Parathyroid adenoma (tissue), 2 donors: ENCODE measurements around the gene SLC39A3.

ENCODE experiments used
- H2AFZ ChIP-seq: fragments of 300-600 bp; sonication (generic); one replicate; pipeline ENCODE4 v1.7.0; 2017; ENCODE audit warnings: antibody characterized with exemption, mild to moderate bottlenecking
- H3K27ac ChIP-seq: fragments of 300-600 bp; sonication (generic); one replicate; pipeline ENCODE4 v1.7.0; 2017
- H3K27me3 ChIP-seq: fragments of 300-600 bp; sonication (generic); one replicate; pipeline ENCODE4 v1.7.0; 2017; ENCODE audit warnings: low read length; ENCODE audit not compliant: control insufficient read depth, insufficient read depth
- H3K36me3 ChIP-seq: fragments of 300-600 bp; sonication (generic); one replicate; pipeline ENCODE4 v1.7.0; 2017; ENCODE audit warnings: low read length; ENCODE audit not compliant: control insufficient read depth, insufficient read depth
- H3K4me1 ChIP-seq: fragments of 300-600 bp; sonication (generic); one replicate; pipeline ENCODE4 v1.7.0; 2017; ENCODE audit warnings: control low read depth
- H3K4me2 ChIP-seq: fragments of 300-600 bp; sonication (generic); one replicate; pipeline ENCODE4 v1.7.0; 2017; ENCODE audit warnings: low read length
- H3K4me3 ChIP-seq: fragments of 300-600 bp; sonication (generic); one replicate; pipeline ENCODE4 v1.7.0; 2017; ENCODE audit warnings: low read depth, low read length
- H3K79me2 ChIP-seq: fragments of 300-600 bp; sonication (generic); one replicate; pipeline ENCODE4 v1.7.0; 2017; ENCODE audit warnings: control low read depth
- H3K9ac ChIP-seq: fragments of 300-600 bp; sonication (generic); one replicate; pipeline ENCODE4 v1.7.0; 2017; ENCODE audit warnings: mild to moderate bottlenecking
- H3K9me3 ChIP-seq: fragments of 300-600 bp; sonication (generic); one replicate; pipeline ENCODE4 v1.7.0; 2017; ENCODE audit warnings: low read length; ENCODE audit not compliant: control insufficient read depth
- TF ChIP-seq, protein P1 (sequence below): fragments of 300-600 bp; sonication (generic); IDR thresholded peaks from one replicate; pipeline ENCODE4 v1.7.0; 2017; ENCODE audit warnings: antibody characterized with exemption, mild to moderate bottlenecking
- donor health status: primary hyperparathyroidism.

The SLC39A3 gene

DNA sequence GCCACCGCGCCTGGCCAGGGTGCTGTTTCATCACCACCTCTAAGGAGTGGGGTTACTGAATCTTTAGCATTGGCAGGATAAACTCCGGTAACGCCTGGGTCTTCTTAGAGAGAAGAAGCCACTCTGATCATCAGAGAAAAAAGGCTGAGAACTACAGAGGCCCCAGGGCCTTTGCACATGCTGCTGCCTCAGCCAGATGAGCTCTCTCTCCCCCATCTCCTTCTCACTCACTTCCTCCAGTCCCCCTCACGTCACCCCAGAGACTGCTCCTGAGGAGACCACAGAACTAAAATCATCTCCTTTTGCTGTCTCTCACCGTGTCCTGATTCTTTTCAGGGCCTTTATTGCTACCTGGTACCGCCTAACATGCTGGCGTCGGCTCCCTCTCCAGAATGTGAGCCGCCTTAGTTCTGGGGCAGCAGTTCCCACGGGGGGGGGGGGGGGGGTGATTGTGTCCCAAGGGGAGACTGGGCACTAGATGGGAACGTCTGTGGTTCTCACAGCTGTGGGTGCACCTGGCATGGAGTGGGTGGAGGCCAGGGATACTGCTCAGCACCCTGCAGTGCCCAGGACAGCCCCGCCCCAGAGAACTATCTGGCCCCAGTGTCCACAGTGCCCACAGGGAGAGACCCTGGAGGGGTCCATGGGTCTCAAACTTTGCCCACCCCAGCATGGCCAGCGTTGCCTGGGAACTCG is 13.5 kb downstream of the SLC39A3 start:
- peaks cover 10% of the 10 kb centered on the region for H3K4me1 ChIP-seq
- H3K27ac ChIP-seq = no peak overlapping the region
- H3K9ac ChIP-seq = no peak overlapping the region
- TF ChIP-seq, protein P1, sequence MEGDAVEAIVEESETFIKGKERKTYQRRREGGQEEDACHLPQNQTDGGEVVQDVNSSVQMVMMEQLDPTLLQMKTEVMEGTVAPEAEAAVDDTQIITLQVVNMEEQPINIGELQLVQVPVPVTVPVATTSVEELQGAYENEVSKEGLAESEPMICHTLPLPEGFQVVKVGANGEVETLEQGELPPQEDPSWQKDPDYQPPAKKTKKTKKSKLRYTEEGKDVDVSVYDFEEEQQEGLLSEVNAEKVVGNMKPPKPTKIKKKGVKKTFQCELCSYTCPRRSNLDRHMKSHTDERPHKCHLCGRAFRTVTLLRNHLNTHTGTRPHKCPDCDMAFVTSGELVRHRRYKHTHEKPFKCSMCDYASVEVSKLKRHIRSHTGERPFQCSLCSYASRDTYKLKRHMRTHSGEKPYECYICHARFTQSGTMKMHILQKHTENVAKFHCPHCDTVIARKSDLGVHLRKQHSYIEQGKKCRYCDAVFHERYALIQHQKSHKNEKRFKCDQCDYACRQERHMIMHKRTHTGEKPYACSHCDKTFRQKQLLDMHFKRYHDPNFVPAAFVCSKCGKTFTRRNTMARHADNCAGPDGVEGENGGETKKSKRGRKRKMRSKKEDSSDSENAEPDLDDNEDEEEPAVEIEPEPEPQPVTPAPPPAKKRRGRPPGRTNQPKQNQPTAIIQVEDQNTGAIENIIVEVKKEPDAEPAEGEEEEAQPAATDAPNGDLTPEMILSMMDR = no peak
- no peaks in the 10 kb centered on the region for H3K9me3 ChIP-seq
- H3K4me2 ChIP-seq = no peak overlapping the region
- H3K4me3 ChIP-seq = no peak overlapping the region
- H3K36me3 ChIP-seq = no peaks in the 10 kb centered on the region
- no peak overlapping the region for H2AFZ ChIP-seq
- no peaks in the 10 kb centered on the region for H3K27me3 ChIP-seq
- no peaks in the 10 kb centered on the region for H3K79me2 ChIP-seq

DNA sequence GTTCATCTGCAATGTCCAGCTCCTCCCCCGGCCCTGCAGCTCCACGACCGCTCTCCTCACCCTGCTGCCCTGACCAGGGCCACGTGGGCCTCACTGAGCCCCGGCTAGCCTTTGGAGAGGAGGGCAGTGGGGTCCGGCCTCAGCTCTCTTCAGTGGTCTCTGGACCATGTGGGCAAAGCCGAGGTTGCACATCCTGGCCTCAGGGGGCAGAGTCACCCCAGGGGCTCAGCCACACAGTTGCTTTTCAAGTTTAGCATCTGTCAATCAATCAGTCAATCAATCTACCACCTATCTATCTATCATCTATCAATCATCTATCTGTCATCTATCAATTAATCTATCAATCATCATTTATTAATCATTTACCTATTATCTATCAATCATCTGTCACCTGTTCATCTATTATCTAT is 15.7 kb downstream of the SLC39A3 start:
- Histone ChIP-seq H3K9me3 (no peaks in the 10 kb centered on the region), H3K9ac (no peak overlapping the region), H3K4me3 (no peak overlapping the region), H3K27me3 (no peaks in the 10 kb centered on the region), H3K79me2 (no peaks in the 10 kb centered on the region), H2AFZ (no peak overlapping the region), H3K36me3 (no peaks in the 10 kb centered on the region), H3K4me2 (no peak overlapping the region), H3K4me1 (peaks cover 18% of the 10 kb centered on the region), H3K27ac (no peak overlapping the region)
- TF ChIP-seq, protein P1 = no peak

DNA sequence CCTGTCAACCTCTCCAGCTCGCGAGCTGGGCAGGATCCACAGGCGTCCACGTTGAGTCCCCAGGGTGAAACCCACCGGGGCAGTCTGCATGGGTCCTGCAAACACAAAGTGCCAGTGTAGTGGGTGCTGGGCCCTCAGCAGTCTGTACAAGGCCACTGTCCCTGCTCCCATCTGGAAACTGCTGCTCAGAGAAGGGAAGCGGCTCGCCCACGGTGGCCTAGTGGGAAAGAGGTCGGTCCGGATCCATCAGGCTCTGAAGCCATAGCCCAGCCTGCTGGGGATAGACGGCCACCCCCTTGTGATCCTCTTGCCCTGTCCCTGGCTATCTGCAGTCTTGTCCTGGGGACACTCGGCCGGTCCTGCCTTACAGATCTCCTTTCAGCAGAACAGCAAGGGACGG is 16.1 kb downstream of the SLC39A3 start:
- no peak overlapping the region for H3K4me3 ChIP-seq
- no peak overlapping the region for H3K9ac ChIP-seq
- TF ChIP-seq, protein P1 = no peak
- H3K79me2 ChIP-seq = no peaks in the 10 kb centered on the region
- H3K27ac ChIP-seq = no peak overlapping the region
- peaks cover 18% of the 10 kb centered on the region for H3K4me1 ChIP-seq
- no peaks in the 10 kb centered on the region for H3K27me3 ChIP-seq
- no peaks in the 10 kb centered on the region for H3K9me3 ChIP-seq
- peak overlapping the region; percentile 94 for H2AFZ ChIP-seq
- no peaks in the 10 kb centered on the region for H3K36me3 ChIP-seq
- no peak overlapping the region for H3K4me2 ChIP-seq

DNA sequence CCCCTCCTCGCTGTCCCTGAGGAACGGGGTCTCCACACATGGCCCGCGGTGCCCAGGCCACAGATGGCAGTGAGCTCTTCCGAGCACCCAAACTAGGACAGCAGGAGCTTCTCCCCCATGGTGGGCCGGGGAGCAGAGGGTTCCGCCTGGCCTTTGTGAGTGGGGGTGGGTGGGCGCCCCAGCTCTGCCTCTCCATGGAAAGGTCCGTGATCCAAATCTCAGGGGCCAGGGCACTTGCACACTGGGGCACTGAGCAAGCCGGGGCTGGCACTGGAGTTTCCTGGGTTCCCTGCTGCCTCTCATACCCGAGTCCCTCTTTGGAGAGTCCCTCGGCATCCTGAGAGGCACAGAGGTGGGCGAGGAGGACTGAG is 16.5 kb downstream of the SLC39A3 start:
- H3K79me2 ChIP-seq = no peaks in the 10 kb centered on the region
- no peaks in the 10 kb centered on the region for H3K36me3 ChIP-seq
- H3K4me1 ChIP-seq = peaks cover 18% of the 10 kb centered on the region
- H2AFZ ChIP-seq = peak overlapping the region; percentile 94
- no peak overlapping the region for H3K9ac ChIP-seq
- TF ChIP-seq, protein P1 = no peak
- H3K27ac ChIP-seq = peak overlapping the region; percentile 33
- peak overlapping the region; percentile 18 for H3K4me2 ChIP-seq
- no peaks in the 10 kb centered on the region for H3K27me3 ChIP-seq
- H3K9me3 ChIP-seq = no peaks in the 10 kb centered on the region
- H3K4me3 ChIP-seq = no peak overlapping the region
